HG02798 (cell line): ENCODE measurements around the gene RNU1-4.
A peak's percentile ranks its signal among the peaks of the same experiment; 100 is the strongest.
"Not testable (repeated sequence)": the region's sequence is repeated elsewhere in the genome, so short reads cannot be mapped to it uniquely, and the experiment has no call there.

Experiments
- ATAC-seq: cut with Tn5 transposase; IDR thresholded peaks from one replicate; pipeline ENCODE4 v1.9.1; 2021; ENCODE audit warnings: mild to moderate bottlenecking; ENCODE audit not compliant: unreplicated experiment, poor library complexity

The RNU1-4 gene

DNA sequence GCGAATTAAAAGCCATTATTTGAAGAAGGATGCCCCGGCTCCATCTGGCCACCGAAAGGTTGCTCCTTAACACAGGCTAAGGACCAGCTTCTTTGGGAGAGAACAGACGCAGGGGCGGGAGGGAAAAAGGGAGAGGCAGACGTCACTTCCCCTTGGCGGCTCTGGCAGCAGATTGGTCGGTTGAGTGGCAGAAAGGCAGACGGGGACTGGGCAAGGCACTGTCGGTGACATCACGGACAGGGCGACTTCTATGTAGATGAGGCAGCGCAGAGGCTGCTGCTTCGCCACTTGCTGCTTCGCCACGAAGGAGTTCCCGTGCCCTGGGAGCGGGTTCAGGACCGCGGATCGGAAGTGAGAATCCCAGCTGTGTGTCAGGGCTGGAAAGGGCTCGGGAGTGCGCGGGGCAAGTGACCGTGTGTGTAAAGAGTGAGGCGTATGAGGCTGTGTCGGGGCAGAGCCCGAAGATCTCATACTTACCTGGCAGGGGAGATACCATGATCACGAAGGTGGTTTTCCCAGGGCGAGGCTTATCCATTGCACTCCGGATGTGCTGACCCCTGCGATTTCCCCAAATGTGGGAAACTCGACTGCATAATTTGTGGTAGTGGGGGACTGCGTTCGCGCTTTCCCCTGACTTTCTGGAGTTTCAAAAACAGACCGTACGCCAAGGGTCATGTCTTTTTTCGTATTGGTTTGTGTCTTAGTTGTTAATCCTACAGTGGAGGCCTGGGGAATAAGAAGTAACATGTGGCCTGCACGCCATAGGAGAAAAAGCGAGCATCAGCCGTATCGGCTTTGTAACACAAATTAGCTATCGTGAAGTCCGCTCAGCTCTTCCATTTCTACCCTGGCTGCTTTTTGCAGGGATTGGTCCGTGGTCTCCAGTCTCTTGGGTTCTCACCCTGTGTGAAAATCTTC, at the start of gene RNU1-4:
RNU1-4 (plus strand) TSS at position 470 of the 918 bp plus-strand sequence.
- peak; percentile 99 for ATAC-seq

DNA sequence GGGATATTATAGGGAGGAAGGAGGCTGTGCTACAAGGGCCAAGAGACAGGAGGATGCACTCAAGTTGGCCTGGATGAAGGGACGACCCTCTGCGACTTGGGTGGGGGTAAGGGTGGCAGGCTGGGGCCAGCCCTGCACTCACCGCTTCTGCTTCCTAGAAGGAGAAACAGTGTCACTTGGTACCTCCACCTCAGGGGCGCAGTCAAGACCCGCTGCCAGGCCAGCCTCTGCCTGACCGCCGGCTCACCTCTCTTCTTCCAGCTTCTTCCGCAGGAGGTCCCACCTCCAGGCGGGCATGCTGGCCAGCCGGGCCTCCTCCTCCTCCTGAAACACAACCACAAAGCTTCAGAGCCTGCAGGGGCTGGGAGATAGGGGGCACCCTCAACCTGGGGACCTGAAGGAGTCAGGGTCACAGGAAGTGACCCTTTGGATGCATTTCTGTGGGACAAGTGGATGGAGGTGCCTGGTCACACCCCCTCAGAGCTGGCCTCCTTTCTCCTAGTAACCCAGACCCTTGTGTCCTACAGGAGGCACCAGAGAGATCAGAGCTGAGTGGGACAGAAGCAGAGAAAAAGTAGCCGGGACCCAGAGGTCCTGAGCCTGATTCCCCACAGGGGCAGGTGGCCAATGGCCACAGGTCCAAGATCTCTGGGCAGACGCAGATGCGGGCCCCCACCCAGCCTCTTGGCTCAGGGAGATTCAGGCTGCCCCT, 49.2 kb upstream of the RNU1-4 start:
- ATAC-seq, result not testable (repeated sequence)

DNA sequence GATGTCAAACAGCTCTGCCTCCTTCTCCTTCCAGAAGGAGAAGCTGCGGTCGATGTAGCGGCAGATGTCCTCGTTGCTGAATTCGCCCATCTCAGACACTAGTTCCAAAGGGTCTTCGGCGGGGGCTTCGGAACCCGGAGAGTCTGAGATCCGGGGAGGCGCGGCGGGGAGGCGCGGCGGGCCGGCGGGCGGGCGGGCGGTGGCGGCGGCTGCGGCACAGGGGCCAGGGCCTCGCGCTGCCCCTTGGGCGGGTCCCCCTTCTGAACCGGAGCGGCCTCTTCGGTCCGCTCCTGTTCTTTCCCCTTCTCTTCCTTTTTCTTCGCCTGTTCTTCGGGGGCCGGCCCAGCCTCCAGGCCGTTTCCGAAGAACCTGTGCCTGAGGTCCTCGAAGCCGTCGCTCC, 48.0 kb upstream of the RNU1-4 start:
- not testable (repeated sequence) for ATAC-seq

DNA sequence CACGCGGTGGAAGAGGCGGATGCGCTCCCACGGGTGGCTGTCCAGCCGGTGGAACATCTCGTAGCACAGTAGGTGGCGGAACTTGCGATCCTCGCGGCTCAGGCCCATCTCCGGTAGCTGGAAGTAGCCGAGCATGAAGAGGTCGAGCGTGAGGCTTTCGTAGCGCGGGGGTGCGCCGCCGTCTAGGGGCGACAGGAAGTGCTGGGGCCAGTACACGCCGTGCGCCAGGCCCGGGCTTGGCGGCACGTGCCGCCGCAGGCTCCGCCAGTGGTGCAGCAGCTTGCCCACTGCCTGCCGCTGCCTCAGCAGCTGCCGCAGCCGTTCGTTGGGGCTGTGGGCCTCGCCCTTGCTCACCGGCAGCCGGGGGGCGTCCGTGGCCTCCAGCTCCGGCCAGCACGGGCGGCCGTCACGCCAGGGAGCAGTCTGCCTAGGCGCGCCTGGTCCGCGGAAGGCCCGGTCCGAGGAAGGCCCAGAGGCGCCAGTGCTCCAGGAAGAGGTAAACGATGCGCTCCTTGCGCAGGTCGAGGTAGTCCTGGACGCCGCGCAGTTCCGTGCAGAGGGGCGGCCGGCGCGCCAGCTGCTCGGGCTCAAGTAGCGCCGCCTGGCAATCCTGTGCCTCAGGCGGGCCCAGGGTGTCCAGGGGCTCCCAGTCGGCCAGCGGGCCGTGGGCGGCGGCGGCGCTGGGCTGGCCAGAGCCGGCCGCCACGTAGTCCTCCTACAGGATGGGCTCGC, 47.4 kb upstream of the RNU1-4 start:
- ATAC-seq, result not testable (repeated sequence)

DNA sequence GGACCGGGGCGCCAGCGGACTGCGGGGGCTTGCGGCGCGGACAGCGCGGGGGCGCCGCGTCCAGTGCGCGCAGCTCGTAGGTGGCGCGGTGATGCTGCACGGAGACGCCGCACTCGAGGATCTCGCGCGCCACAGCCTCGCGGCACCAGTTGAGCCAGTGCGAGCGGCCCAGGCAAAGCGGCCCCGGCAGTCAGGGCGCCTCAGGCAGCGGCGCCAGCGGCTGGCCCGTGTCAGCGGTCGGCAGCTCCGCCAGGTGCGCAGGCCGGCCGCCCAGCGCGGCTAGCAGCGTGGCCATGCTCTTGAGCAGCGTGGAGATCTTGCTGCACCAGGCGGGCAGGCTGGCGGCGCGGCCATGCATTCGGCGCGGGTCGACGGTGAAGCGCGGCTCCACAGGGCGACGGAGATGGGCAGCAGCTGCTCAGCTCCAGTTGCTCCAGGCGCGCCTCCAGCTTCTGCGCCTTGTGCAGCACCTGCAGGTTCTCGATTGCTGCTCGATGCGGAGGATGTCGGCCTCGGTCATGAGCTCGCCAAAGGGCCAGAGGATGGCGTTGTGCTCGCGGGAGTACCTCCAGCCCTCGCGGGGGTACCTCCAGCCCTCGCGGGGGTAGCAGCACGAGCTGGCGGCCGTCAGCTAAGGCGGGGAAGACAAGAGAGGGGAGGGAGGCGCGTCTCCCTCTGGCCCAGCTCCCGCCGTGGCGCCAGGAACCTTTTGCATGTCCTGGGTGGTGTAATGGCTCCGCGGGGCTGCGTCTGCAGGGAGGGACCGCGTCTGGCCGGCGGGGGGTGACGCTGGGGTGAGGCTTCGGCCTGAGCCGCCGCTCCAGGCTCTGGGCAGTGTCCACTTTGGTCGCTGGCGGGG, 46.6 kb upstream of the RNU1-4 start:
- ATAC-seq, result not testable (repeated sequence)

DNA sequence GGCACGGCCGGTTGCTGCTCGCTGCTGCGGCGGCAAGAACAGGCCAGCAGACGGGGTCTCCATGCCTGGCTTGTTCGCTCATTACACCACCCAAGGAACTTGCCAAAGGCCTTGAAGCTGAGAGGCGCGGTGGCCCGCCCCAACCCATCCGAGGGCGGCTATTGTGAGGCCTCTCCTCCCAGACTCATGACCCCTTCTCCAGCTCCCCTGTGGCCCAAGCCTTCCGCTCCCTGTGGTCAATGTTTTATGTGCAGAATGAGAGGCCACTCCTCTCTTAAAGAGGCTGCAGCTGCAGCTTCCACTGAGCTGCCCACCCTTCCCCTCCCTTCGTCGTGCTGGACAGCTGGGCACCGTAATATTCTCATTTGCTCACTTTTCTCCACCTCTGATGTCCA, 46.0 kb upstream of the RNU1-4 start:
- ATAC-seq, result not testable (repeated sequence)

DNA sequence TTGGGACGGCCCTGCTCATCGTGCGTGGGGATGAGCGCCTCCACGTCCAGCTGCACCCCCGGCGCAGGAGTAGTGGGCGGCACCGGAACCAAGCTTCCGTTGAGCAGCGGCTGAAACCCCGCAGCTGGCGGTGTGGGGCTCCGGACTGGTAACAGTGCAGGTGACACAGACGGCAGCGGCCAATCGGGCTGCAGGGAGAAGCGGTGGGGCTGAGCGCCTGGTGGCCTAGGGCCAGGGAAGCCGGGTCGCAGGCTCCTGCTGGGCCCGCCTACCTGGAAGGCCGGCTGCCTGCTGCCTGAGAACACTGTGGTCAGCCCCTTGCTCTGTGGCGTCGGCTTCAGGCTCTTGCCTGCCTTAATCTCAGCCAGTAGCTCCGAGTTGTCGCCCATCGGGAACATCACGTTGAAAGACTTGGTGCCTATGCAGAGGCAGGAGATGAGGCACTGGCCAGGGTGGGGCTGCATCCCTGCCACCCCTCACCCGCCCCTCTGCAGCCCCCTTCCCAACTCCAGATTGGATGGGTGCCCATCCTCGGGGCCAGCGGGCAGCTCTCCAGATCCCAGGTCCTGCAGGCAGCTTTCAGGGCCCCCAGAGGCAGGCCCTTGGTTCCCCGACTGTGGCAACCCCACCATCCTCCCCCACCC, 43.7 kb upstream of the RNU1-4 start:
- ATAC-seq, result not testable (repeated sequence)

DNA sequence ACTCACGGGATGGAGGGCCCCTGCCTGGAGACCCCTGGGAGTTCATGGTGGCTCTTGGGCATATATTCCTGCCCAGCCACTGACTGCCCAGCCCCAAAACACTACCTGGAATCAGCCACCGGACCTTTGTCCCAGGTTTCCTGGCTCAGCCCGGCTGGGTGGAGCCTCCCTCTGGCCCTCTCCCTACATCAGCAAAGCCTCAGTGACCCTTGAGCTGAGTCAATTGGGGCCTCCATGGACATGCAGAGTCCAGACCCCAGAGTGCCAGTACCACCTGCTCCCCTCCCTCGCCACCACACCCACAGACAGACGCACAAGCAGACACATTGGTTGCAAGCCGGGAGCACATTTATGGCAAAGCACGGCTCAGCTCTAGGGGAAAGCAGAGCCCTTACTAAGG, 43.2 kb upstream of the RNU1-4 start:
- not testable (repeated sequence) for ATAC-seq

DNA sequence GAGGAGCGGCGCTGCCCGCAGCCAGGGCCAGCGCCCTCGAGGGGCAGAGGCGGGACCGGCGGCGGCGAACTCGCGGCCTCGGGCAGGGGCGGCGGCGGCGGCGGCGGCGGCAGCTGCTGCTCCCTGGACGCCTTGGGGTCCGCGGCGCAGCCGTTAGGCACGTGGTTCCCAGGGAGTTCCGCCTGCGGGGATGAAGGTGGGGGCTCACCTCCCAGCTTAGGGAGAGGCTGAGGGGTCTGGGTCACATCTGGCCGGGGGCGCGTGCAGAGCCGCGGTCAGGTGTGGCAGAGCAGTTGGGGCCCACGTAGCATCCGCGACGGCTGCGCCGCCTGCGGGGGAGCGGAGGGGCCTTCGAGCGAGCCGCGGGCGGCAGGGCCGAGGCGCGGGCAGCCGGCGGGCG, 40.9 kb upstream of the RNU1-4 start:
- ATAC-seq, result not testable (repeated sequence)

DNA sequence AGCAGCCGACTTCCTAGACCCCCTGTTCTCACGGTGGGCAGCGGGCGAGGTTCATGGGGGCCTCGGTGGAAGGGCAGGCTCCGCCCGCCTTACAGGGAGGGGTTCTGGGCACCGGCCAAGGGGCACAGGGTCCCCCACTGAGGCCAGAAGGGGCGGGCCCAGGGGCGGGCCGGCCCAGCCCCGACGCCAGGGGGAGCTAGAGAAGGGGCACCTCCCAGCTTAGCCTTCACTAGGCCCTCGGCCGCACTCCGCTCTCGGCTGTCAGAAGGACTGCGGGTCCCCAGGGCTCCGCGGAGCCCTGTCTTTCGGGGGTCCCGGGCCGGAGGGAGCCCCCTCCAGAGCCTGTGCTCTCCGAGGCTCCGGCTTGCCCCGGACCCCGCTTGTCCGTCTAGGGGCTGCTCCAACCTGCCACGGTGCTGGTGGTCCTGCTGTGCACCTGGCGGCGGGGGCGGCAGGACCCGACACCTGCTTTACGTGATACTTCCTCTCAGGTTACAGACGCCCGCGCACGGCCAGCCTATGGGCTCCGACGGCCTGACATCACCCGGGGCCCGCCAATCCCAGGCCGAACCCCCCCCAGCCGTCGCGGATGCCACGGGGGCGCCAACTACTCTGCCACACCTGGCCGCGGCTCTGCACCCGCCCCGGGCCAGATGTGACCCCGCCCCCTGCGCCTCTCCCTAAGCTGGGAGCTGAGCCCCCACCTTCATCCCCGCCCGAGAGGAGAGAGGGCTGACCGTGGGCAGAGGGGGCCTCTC, 40.0 kb upstream of the RNU1-4 start:
- ATAC-seq, result not testable (repeated sequence)

DNA sequence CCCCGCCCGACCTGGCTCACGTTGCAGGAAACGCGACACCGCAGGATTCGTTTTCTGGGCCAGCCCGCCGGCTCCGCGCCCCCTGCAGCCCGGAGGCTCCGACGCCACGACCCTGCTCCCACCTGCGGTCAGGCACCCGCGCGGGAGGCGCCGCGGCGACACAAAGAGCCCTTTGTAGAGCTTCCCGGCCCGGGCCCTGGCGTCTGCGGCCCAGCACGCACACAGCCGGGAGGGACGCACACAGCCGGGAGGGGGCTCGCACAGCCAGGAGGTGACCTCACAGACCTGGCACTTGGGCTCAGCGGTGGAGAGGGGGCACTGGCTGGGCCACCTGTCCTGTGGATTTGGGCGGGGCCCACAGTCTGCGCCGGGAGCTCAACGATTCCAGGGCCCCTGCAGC, 39.1 kb upstream of the RNU1-4 start:
- not testable (repeated sequence) for ATAC-seq

DNA sequence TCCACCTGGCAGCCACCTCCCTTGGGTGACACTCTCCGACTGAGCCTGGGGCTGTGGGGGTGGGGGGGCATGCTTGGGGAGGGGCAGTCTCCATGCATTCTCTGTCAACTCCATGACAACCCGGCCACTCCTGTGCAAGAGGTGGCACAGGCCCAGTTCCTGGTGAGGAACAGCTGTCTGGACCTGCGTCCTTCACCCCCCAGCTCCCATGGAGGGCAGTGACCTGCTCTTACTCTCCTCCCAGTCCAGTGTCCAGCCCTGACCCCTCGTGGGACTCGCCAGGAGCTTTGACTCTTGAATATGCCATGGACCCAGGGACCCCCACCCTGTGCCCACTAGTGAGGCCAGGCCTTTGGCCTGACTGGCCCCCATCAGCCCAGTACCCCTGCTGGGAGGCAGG, 38.0 kb upstream of the RNU1-4 start:
- not testable (repeated sequence) for ATAC-seq

DNA sequence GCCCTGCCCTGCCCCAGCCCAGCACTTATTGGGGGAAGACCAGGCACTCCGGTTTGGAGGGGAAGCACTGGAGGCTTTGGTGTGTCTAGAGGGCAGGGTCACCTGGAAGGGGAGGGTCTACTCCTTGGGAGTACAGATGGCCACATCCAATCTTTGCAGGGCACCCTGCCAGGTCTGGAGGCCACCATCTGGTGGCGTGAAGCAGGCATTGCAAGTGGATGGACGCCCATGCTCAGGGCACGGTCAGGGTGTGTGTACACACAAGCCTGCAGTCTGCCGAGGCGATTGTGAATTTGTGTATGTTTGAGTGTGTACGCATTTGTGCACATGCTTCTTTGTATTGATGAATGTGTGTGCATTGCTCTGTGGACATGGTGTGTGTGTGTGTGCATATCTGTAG, 37.2 kb upstream of the RNU1-4 start:
- ATAC-seq, result not testable (repeated sequence)

DNA sequence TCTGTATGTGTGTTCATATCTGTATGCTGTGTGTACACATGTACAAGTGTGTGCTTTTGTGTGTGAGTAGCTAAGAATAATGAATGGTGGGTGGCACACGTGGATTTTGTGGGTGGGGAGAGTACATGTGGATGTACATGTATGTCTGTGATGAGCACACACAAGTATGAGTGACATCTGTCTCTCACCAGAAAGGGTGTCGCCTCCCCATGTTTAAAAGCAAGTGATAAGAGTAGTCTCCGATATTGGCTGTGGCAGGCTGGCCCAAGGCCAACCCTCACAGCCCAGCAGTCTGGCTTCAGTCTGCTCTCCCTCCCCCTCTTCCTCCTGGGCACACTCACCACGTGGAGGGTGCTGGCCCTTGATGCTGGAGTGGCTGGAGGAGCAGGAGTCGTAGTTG, 36.7 kb upstream of the RNU1-4 start:
- not testable (repeated sequence) for ATAC-seq

DNA sequence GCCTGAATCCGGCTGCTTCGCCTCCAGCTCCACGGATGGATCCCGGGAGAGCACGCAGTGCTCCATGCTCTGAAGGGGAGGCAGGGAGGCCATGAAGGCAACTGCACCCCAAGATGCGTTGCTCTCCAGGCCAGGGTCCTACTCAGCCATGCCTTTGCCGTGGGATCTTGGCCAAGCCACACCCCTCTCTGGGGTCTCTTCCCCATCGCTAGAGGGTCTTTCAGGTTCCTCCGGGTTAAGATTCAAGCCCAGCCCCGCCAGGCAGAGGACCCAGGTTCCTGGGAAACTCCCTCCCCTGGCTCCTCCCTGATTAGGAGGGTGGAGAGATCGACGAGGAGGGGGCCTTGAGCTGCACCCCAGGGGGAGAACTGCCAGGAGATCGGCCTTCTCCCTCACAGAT, 36.2 kb upstream of the RNU1-4 start:
- not testable (repeated sequence) for ATAC-seq

DNA sequence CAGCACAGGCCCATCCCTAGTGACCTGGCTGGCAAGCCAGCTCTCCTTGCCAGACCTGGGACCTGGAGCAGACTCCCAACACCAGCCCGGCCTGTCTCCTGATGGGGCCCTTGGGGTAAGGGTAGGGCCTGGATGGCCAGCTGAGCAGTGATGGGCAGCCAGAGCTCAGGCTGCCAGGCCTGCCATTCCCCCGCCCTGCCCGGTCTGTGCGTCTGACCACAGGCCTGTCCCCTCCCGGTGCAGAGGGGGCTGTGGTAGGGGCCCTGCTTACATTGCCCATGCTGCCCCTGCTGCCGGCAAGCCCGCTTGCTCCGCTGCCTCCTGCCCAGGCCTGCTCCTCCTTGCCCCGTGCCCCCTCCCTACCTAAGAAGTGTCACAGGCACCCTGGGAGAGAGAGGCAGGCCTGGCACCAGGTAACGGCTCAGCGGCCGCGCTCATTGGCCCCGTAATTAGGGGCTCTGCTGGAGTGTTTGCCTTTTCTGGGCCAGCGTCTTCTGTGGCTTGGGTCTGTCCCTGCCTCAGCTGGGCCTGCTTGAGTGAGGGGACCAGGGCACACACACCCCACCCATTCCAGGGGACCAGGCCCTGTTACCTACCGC, 35.7 kb upstream of the RNU1-4 start:
- ATAC-seq, result not testable (repeated sequence)

DNA sequence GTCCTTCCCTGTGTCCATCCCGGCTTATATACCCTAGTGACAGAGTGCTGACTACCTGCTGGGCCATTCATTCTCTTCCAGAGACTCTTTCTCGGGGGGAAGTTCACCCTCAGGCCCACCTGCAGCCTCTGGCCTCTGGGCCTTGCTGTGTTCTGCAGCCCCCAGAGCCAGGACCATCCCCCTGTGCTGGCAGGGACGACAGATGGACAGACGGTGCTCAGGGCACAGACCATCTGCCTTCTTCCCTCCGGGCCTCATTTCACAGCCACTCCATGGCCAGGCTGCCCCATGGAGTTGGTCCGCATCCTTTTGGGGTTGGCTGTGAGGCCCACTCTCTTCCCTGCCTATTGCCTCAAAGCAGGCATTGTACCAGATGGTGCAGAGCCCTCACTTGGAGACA, 34.0 kb upstream of the RNU1-4 start:
- ATAC-seq, result not testable (repeated sequence)
